Measurements from ENCODE around the gene BAD. TPM values are rescaled to one million over a fixed set of nuclear protein-coding genes. Genes with fewer than 3 reads are reported as not detected.

BAD gene
- total RNA-seq = 100 to 1,000 TPM; 140 to 161 TPM

GRCh38 chr11:64284048-64284961, at the start of gene BAD:
BAD (minus strand) TSS chr11:64284665; CDS start chr11:64284368, 297 bp downstream.
- Histone ChIP-seq H3K4me1 (replicated peaks) (peaks cover 7% of the 10 kb centered on the region), H3K27ac (peak within 1 kb of the TSS; percentile 97 to 98), H3K9me3 (no peaks in the 10 kb centered on the region), H3K27me3 (replicated peaks; ENCODE audit: insufficient read depth) (no peaks in the 10 kb centered on the region), H3K36me3 (no peaks in the 10 kb centered on the region), H3K4me3 (peak within 1 kb of the TSS; percentile 71 to 80)
- peak; percentile 97 for DNase-seq (ENCODE audit: low spot score)
- 2% methylated on average over 44 of the region's 44 CpGs for WGBS
- TF ChIP-seq POLR2A (IDR thresholded peaks at IDR 0.05) (peak; percentile 74), POLR2AphosphoS5 (IDR thresholded peaks at IDR 0.05) (peak; percentile 89), CTCF (IDR thresholded peaks at IDR 0.05) (no peak)
- intact Hi-C loops (cut with DNase I) = no loop called here

GRCh38 chr11:64333556-64333955, 49.1 kb upstream of the BAD start:
- 92% methylated on average over 8 of the region's 8 CpGs for WGBS
- TF ChIP-seq CTCF (IDR thresholded peaks at IDR 0.05) (no peak), POLR2A (IDR thresholded peaks at IDR 0.05) (no peak), POLR2AphosphoS5 (IDR thresholded peaks at IDR 0.05) (no peak)

GRCh38 chr11:64331569-64332371, 47.3 kb upstream of the BAD start:
- TF ChIP-seq CTCF (IDR thresholded peaks at IDR 0.05) (peak in 2 of 4 experiments; percentile 44 to 75), POLR2A (IDR thresholded peaks at IDR 0.05) (no peak), POLR2AphosphoS5 (IDR thresholded peaks at IDR 0.05) (peak; percentile 14)
- Histone ChIP-seq H3K9me3 (no peaks in the 10 kb centered on the region), H3K36me3 (no peaks in the 10 kb centered on the region), H3K27me3 (replicated peaks; ENCODE audit: insufficient read depth) (no peaks in the 10 kb centered on the region), H3K4me3 (no peak overlapping the region), H3K27ac (no peak overlapping the region), H3K4me1 (replicated peaks) (peaks cover 2% of the 10 kb centered on the region)
- peak; percentile 58 for DNase-seq (ENCODE audit: low spot score)
- 44% methylated on average over 17 of the region's 20 CpGs for WGBS
- intact Hi-C loops (cut with DNase I) = no loop called here

More at GRCh38 chr11:64333556-64333955, 49.1 kb upstream of the BAD start:
- no peak overlapping the region for H3K4me3 ChIP-seq
- no peaks in the 10 kb centered on the region for H3K36me3 ChIP-seq
- no peaks in the 10 kb centered on the region for H3K9me3 ChIP-seq
- intact Hi-C loops (cut with DNase I) = no loop called here
- no peaks in the 10 kb centered on the region for H3K27me3 ChIP-seq (replicated peaks; ENCODE audit: insufficient read depth)
- no peak for DNase-seq (ENCODE audit: low spot score)
- peaks cover 2% of the 10 kb centered on the region for H3K4me1 ChIP-seq (replicated peaks)
- no peak overlapping the region for H3K27ac ChIP-seq

- Histone ChIP-seq H3K9me3 (no peaks in the 10 kb centered on the region), H3K4me3 (no peak overlapping the region), H3K4me1 (replicated peaks) (peaks cover 2% of the 10 kb centered on the region), H3K27ac (no peak overlapping the region), H3K27me3 (replicated peaks; ENCODE audit: insufficient read depth) (no peaks in the 10 kb centered on the region), H3K36me3 (no peaks in the 10 kb centered on the region)
- no peak for DNase-seq (ENCODE audit: low spot score)
- 81% methylated on average over 11 of the region's 11 CpGs for WGBS
- intact Hi-C loops (cut with DNase I) = no loop called here
- TF ChIP-seq POLR2AphosphoS5 (IDR thresholded peaks at IDR 0.05) = no peak
- TF ChIP-seq POLR2A (IDR thresholded peaks at IDR 0.05) = no peak
- TF ChIP-seq CTCF (IDR thresholded peaks at IDR 0.05) = no peak
Observed at GRCh38 chr11:64330888-64331287, 46.4 kb upstream of the BAD start.
